Measurements from ENCODE around the gene GPHN. TPM values are rescaled to one million over a fixed set of nuclear protein-coding genes. Genes with fewer than 3 reads are reported as not detected.
"Not testable (repeated sequence)": the region's sequence is repeated elsewhere in the genome, so short reads cannot be mapped to it uniquely, and the experiment has no call there.

GPHN gene
- total RNA-seq, 2 donors from 2014 or later = 24.1 to 25.7 TPM

GRCh38 chr14:66724996-66725395, 217.0 kb downstream of the GPHN start:
- no peak for TF ChIP-seq POLR2A (IDR thresholded peaks at IDR 0.05)
- TF ChIP-seq CTCF (IDR thresholded peaks at IDR 0.05) = no peak
- no peaks in the 10 kb centered on the region for H3K27me3 ChIP-seq
- H3K27ac ChIP-seq = no peak overlapping the region
- H3K36me3 ChIP-seq (replicated peaks in 1 of 2; ENCODE audit: insufficient read depth in 1 of 2, low read depth in 2 of 2) = no peaks in the 10 kb centered on the region
- 79 to 100% methylated on average over 1 of the region's 1 CpG for WGBS, 2 donors
- no peak overlapping the region for H3K4me3 ChIP-seq
- ATAC-seq = no peak
- H3K4me1 ChIP-seq = no peaks in the 10 kb centered on the region
- intact Hi-C loops (cut with DNase I) = no loop called here
- H3K9me3 ChIP-seq = no peaks in the 10 kb centered on the region
- no peak for DNase-seq

- H3K27me3 ChIP-seq; ATAC-seq; intact Hi-C loops (cut with DNase I); H3K9me3 ChIP-seq; H3K27ac ChIP-seq; H3K4me3 ChIP-seq; H3K36me3 ChIP-seq (replicated peaks in 1 of 2; ENCODE audit: insufficient read depth in 1 of 2, low read depth in 2 of 2); DNase-seq; H3K4me1 ChIP-seq: not testable (repeated sequence)
- WGBS, 2 donors = 100% methylated on average over 1 of the region's 1 CpG
These were observed 223.4 kb downstream of the GPHN start for GRCh38 chr14:66731298-66731697.

GRCh38 chr14:66735853-66736252, 227.9 kb downstream of the GPHN start:
- ATAC-seq (no peak), DNase-seq (no peak)
- no peaks in the 10 kb centered on the region for H3K27me3 ChIP-seq
- no peaks in the 10 kb centered on the region for H3K36me3 ChIP-seq (replicated peaks in 1 of 2; ENCODE audit: insufficient read depth in 1 of 2, low read depth in 2 of 2)
- intact Hi-C loops (cut with DNase I) = no loop called here
- no peak overlapping the region for H3K27ac ChIP-seq
- H3K4me1 ChIP-seq = no peaks in the 10 kb centered on the region
- no peak overlapping the region for H3K4me3 ChIP-seq
- TF ChIP-seq CTCF (IDR thresholded peaks at IDR 0.05) = no peak
- no peak for TF ChIP-seq POLR2A (IDR thresholded peaks at IDR 0.05)
- peaks cover 0 to 8% (median 0%) of the 10 kb centered on the region in 3 donors for H3K9me3 ChIP-seq

GRCh38 chr14:66739826-66740225, 231.9 kb downstream of the GPHN start:
- no peaks in the 10 kb centered on the region for H3K36me3 ChIP-seq (replicated peaks in 1 of 2; ENCODE audit: insufficient read depth in 1 of 2, low read depth in 2 of 2)
- intact Hi-C loops (cut with DNase I) = no loop called here
- H3K27ac ChIP-seq = no peak overlapping the region
- no peaks in the 10 kb centered on the region for H3K9me3 ChIP-seq
- H3K4me3 ChIP-seq = no peak overlapping the region
- no peak for ATAC-seq
- H3K4me1 ChIP-seq = peaks cover under 1% of the 10 kb centered on the region
- DNase-seq = no peak
- no peak for TF ChIP-seq CTCF (IDR thresholded peaks at IDR 0.05)
- no peaks in the 10 kb centered on the region for H3K27me3 ChIP-seq

GRCh38 chr14:66745078-66745477, 237.1 kb downstream of the GPHN start:
- no peak for TF ChIP-seq CTCF (IDR thresholded peaks at IDR 0.05)
- no peak for TF ChIP-seq POLR2A (IDR thresholded peaks at IDR 0.05)
- intact Hi-C loops (cut with DNase I) = no loop called here
- no peak for ATAC-seq
- DNase-seq = no peak
- Histone ChIP-seq H3K4me1 (peaks cover 16% of the 10 kb centered on the region), H3K9me3 (no peaks in the 10 kb centered on the region), H3K4me3 (no peak overlapping the region), H3K27me3 (no peaks in the 10 kb centered on the region), H3K36me3 (replicated peaks in 1 of 2; ENCODE audit: insufficient read depth in 1 of 2, low read depth in 2 of 2) (no peaks in the 10 kb centered on the region), H3K27ac (no peak overlapping the region)
- 47 to 54% methylated on average over 1 of the region's 1 CpG for WGBS, 2 donors
